Dendritic cell treated with granulocyte-macrophage colony-stimulating factor and Interleukin-4, amounts not matched to agents 40 ng/mL and 50 ng/mL, for 4 days (primary cell): ENCODE results near the gene VSTM2L.

Source experiments
- H3K27ac Mint-ChIP-seq: one replicate; pipeline ENCODE4 v1.8.0; 2022; ENCODE audit warnings: mild to moderate bottlenecking, mixed read lengths
- H3K27me3 Mint-ChIP-seq: one replicate; pipeline ENCODE4 v1.8.0; 2022; ENCODE audit warnings: mild to moderate bottlenecking, mixed read lengths
- H3K36me3 Mint-ChIP-seq: one replicate; pipeline ENCODE4 v1.8.0; 2022; ENCODE audit warnings: low read depth, mixed read lengths
- H3K4me1 Mint-ChIP-seq: one replicate; pipeline ENCODE4 v1.8.0; 2022; ENCODE audit warnings: low read depth, mixed read lengths
- H3K4me3 Mint-ChIP-seq: one replicate; pipeline ENCODE4 v1.8.0; 2022; ENCODE audit warnings: mild to moderate bottlenecking, moderate library complexity, mixed read lengths
- H3K9me3 Mint-ChIP-seq: one replicate; pipeline ENCODE4 v1.8.0; 2022; ENCODE audit warnings: mixed read lengths
- intact Hi-C: fragments of 100-400 bp; cut with micrococcal nuclease; formaldehyde crosslinking; loops from one replicate; pipeline ENCODE4 v1.15.0; 2022

VSTM2L gene

GRCh38 chr20:37914672-37915433 is 11.9 kb downstream of the VSTM2L start:
- Mint-ChIP-seq H3K36me3 (no peaks in the 10 kb centered on the region), H3K4me3 (no peak overlapping the region), H3K9me3 (no peaks in the 10 kb centered on the region), H3K27ac (no peak overlapping the region), H3K27me3 (peaks cover 94% of the 10 kb centered on the region), H3K4me1 (peaks cover 11% of the 10 kb centered on the region)
- intact Hi-C loops = no loop called here

GRCh38 chr20:37915434-37915787 is 12.5 kb downstream of the VSTM2L start:
- intact Hi-C loops = no loop called here
- H3K27me3 Mint-ChIP-seq = peaks cover 96% of the 10 kb centered on the region
- peaks cover 11% of the 10 kb centered on the region for H3K4me1 Mint-ChIP-seq
- no peaks in the 10 kb centered on the region for H3K36me3 Mint-ChIP-seq
- no peak overlapping the region for H3K4me3 Mint-ChIP-seq
- H3K27ac Mint-ChIP-seq = no peak overlapping the region
- H3K9me3 Mint-ChIP-seq = no peaks in the 10 kb centered on the region

- no peak overlapping the region for H3K4me3 Mint-ChIP-seq
- no peak overlapping the region for H3K27ac Mint-ChIP-seq
- H3K36me3 Mint-ChIP-seq = no peaks in the 10 kb centered on the region
- no peaks in the 10 kb centered on the region for H3K9me3 Mint-ChIP-seq
- H3K4me1 Mint-ChIP-seq = peaks cover 11% of the 10 kb centered on the region
- H3K27me3 Mint-ChIP-seq = peaks cover 96% of the 10 kb centered on the region
- intact Hi-C loops = no loop called here
Observed at GRCh38 chr20:37915800-37916570, 13.1 kb downstream of the VSTM2L start.

- no peaks in the 10 kb centered on the region for H3K9me3 Mint-ChIP-seq
- no peak overlapping the region for H3K4me3 Mint-ChIP-seq
- H3K4me1 Mint-ChIP-seq = peaks cover 13% of the 10 kb centered on the region
- peaks cover 88% of the 10 kb centered on the region for H3K27me3 Mint-ChIP-seq
- no peak overlapping the region for H3K27ac Mint-ChIP-seq
- intact Hi-C loops = no loop called here
- H3K36me3 Mint-ChIP-seq = no peaks in the 10 kb centered on the region
Observed at GRCh38 chr20:37917461-37917860, 14.5 kb downstream of the VSTM2L start.

GRCh38 chr20:37918035-37918434 is 15.1 kb downstream of the VSTM2L start:
- H3K4me3 Mint-ChIP-seq = no peak overlapping the region
- peaks cover 87% of the 10 kb centered on the region for H3K27me3 Mint-ChIP-seq
- no peaks in the 10 kb centered on the region for H3K9me3 Mint-ChIP-seq
- H3K27ac Mint-ChIP-seq = no peak overlapping the region
- intact Hi-C loops = no loop called here
- no peaks in the 10 kb centered on the region for H3K36me3 Mint-ChIP-seq
- peaks cover 13% of the 10 kb centered on the region for H3K4me1 Mint-ChIP-seq

GRCh38 chr20:37919389-37920040 is 16.6 kb downstream of the VSTM2L start:
- intact Hi-C loops = no loop called here
- no peak overlapping the region for H3K27ac Mint-ChIP-seq
- H3K27me3 Mint-ChIP-seq = peaks cover 78% of the 10 kb centered on the region
- no peaks in the 10 kb centered on the region for H3K36me3 Mint-ChIP-seq
- H3K4me1 Mint-ChIP-seq = peaks cover 12% of the 10 kb centered on the region
- H3K4me3 Mint-ChIP-seq = no peak overlapping the region
- no peaks in the 10 kb centered on the region for H3K9me3 Mint-ChIP-seq

GRCh38 chr20:37920270-37920669 is 17.3 kb downstream of the VSTM2L start:
- intact Hi-C loops = no loop called here
- Mint-ChIP-seq H3K9me3 (no peaks in the 10 kb centered on the region), H3K36me3 (no peaks in the 10 kb centered on the region), H3K4me1 (peaks cover 7% of the 10 kb centered on the region), H3K27me3 (peaks cover 70% of the 10 kb centered on the region), H3K4me3 (no peak overlapping the region), H3K27ac (no peak overlapping the region)

GRCh38 chr20:37920679-37921322 is 17.9 kb downstream of the VSTM2L start:
- Mint-ChIP-seq H3K36me3 (no peaks in the 10 kb centered on the region), H3K4me3 (no peak overlapping the region), H3K27ac (no peak overlapping the region), H3K27me3 (peaks cover 65% of the 10 kb centered on the region), H3K9me3 (no peaks in the 10 kb centered on the region), H3K4me1 (peaks cover 7% of the 10 kb centered on the region)
- intact Hi-C loops = no loop called here

GRCh38 chr20:37921341-37921929 is 18.5 kb downstream of the VSTM2L start:
- Mint-ChIP-seq H3K27ac (no peak overlapping the region), H3K4me1 (peaks cover 7% of the 10 kb centered on the region), H3K9me3 (no peaks in the 10 kb centered on the region), H3K4me3 (no peak overlapping the region), H3K36me3 (no peaks in the 10 kb centered on the region), H3K27me3 (peaks cover 58% of the 10 kb centered on the region)
- intact Hi-C loops = no loop called here

- intact Hi-C loops = no loop called here
- Mint-ChIP-seq H3K27ac (no peak overlapping the region), H3K36me3 (no peaks in the 10 kb centered on the region), H3K4me3 (no peak overlapping the region), H3K27me3 (peaks cover 53% of the 10 kb centered on the region), H3K9me3 (no peaks in the 10 kb centered on the region), H3K4me1 (peaks cover 7% of the 10 kb centered on the region)
Observed at GRCh38 chr20:37922016-37922415, 19.1 kb downstream of the VSTM2L start.

GRCh38 chr20:37925265-37926165 is 22.6 kb downstream of the VSTM2L start:
- H3K36me3 Mint-ChIP-seq = no peaks in the 10 kb centered on the region
- H3K4me1 Mint-ChIP-seq = peaks cover 7% of the 10 kb centered on the region
- H3K9me3 Mint-ChIP-seq = no peaks in the 10 kb centered on the region
- no peak overlapping the region for H3K4me3 Mint-ChIP-seq
- intact Hi-C loops = no loop called here
- H3K27ac Mint-ChIP-seq = no peak overlapping the region
- H3K27me3 Mint-ChIP-seq = peaks cover 33% of the 10 kb centered on the region

GRCh38 chr20:37926612-37927011 is 23.7 kb downstream of the VSTM2L start:
- intact Hi-C loops = no loop called here
- Mint-ChIP-seq H3K27me3 (peaks cover 35% of the 10 kb centered on the region), H3K36me3 (no peaks in the 10 kb centered on the region), H3K4me1 (peaks cover 2% of the 10 kb centered on the region), H3K4me3 (no peak overlapping the region), H3K27ac (no peak overlapping the region), H3K9me3 (no peaks in the 10 kb centered on the region)
